DMS53 treated with DMSO at 0.1 percent for 48 hours (cell line): Measurements from ENCODE around the gene NEMP2.

Experiments used
- DNase-seq: peaks from one replicate; lab custom pipeline; 2025; ENCODE audit not compliant: unreplicated experiment; lab: John Stamatoyannopoulos, UW

Gene NEMP2

GRCh38 chr2:190460487-190460886 is 74.0 kb downstream of the NEMP2 start:
- DNase-seq = no peak

DNA sequence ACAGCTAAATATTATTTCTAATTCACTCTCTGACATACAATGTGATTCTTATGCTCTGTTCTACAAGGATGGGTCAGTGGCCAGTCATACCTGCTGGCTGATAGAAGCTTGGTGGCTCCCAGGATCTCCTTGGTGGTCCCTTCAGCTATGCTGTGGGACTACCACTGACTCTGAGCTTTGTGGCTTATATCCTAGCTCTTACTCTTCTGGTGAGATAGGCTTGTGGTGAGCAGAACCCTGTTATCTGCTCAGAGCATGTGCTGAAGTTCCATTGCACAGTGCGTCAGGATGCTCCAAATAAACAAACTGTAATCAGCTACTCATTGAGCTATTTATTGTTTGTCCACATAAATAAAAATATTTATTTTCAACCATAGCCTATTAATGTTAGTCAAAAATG is 74.6 kb downstream of the NEMP2 start:
- DNase-seq = no peak

DNA sequence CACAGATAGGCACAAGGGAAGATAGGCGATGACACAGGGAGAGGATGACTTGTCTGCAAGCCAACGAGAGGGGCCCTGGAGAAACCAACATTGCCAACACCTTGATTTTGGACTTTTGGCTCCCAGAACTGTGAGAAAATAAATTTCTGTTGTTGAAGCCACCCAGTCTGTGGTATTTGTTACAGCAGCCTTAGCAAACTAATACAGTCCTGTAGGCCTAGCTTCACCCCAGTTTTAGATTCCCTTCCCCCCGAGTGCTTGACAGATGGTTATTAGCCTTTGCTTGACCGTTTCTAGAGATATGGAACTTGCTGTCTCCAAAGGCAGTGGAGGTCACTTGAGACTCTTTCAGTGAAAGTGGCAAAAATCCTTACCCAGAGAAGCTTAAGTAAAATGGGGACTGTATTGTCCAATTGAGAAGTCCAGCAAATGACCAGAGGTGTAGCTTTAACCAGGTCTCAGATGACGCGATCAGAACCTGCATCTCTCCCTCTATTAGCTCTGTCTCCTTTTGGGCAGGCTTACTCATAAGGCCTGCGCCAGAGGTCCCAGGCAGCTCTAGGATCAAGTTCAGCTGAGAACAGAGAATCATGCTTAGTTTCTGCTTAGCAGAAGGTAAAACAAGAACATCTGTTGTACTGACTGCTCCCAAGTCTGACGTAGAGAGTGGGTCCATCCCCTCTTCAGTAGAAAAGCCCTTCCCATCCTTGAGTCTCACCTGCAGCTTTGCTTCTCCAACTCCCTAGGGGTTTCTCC is 76.0 kb downstream of the NEMP2 start:
- no peak for DNase-seq

- DNase-seq = no peak
Observed at GRCh38 chr2:190457256-190457655, 77.3 kb downstream of the NEMP2 start.

DNA sequence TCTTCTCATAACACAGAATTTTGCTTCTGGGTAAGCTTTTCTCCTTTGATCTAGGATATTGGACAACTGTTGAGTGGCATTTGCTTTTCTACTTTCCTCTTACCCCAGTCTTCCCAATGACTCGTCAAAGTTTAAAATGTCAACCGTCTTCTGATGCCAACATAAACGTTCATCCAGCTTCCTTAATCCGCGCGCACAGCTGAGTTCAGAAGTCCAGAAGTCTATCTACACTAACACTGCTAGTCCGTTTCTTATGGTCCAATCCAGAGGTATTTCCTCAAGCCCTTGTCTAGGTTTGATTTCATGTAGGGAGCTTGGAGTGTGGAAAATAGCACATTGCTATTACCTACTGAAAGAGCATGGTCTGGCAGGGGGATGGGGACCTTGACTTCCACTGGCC is 77.7 kb downstream of the NEMP2 start:
- DNase-seq = no peak

DNA sequence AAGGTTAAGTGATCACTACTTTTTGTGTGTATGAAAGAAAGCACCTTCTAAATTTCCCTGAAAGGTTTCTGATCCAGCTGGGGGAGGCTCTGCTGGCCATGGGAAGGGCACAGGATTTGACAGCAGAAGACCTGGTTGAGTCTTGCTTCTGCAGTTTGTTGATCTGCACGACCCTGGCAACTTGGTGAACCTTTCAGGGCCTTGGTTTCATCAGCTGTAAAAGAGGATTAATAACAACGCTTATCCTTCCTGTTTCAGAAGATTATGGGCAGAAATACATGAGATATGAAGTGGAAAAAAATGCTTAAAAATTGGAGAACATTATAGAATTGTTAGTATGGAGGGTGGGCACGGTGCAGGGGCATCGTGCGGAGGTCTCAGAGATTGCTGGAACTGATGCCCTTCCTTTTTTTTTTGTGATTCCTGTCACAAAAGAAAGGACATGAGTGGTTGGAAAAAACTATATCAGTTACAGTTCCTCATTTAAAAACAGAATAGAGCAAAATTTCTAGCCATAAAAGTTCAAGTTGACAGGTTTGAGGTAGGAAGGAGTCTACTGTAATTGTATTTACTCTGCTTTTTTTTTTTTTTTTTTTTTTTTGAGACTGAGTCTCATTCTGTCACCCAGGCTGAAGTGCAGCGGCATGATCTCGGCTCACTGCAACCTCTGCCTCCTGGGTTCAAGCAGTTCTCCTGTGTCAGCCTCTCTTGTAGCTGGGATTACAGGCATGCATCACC is 79.0 kb downstream of the NEMP2 start:
- no peak for DNase-seq

GRCh38 chr2:190454795-190455194 is 79.7 kb downstream of the NEMP2 start:
- no peak for DNase-seq
